IPS-11a (cell line): ENCODE results near the gene DST.
"Not testable (repeated sequence)": the region's sequence is repeated elsewhere in the genome, so short reads cannot be mapped to it uniquely, and the experiment has no call there.

Experiments
- H3K4me3 ChIP-seq: one replicate; pipeline ENCODE4 v1.5.1; 2013; ENCODE audit warnings: low read depth, low read length, control low read depth

DST gene

GRCh38 chr6:56573624-56574023 is 69.1 kb downstream of the DST start:
- H3K4me3 ChIP-seq: no peak overlapping the region

GRCh38 chr6:56572788-56573471 is 69.8 kb downstream of the DST start:
- no peak overlapping the region for H3K4me3 ChIP-seq

- H3K4me3 ChIP-seq: no peak overlapping the region
Observed at GRCh38 chr6:56571605-56572004, 71.1 kb downstream of the DST start.

GRCh38 chr6:56570413-56571359 is 72.0 kb downstream of the DST start:
- H3K4me3 ChIP-seq: no peak overlapping the region

GRCh38 chr6:56567501-56567900 is 75.2 kb downstream of the DST start:
- no peak overlapping the region for H3K4me3 ChIP-seq

- not testable (repeated sequence) for H3K4me3 ChIP-seq
Observed at GRCh38 chr6:56562730-56563129, 80.0 kb downstream of the DST start.

- no peak overlapping the region for H3K4me3 ChIP-seq
Observed at GRCh38 chr6:56556751-56557540, 85.7 kb downstream of the DST start.

GRCh38 chr6:56555438-56555872 is 87.2 kb downstream of the DST start:
- H3K4me3 ChIP-seq: no peak overlapping the region

GRCh38 chr6:56552187-56553130 is 90.2 kb downstream of the DST start:
- no peak overlapping the region for H3K4me3 ChIP-seq

GRCh38 chr6:56551409-56552120 is 91.1 kb downstream of the DST start:
- H3K4me3 ChIP-seq: no peak overlapping the region

- H3K4me3 ChIP-seq: no peak overlapping the region
Observed at GRCh38 chr6:56550301-56550700, 92.4 kb downstream of the DST start.

GRCh38 chr6:56549014-56549413 is 93.7 kb downstream of the DST start:
- H3K4me3 ChIP-seq: no peak overlapping the region

- no peak overlapping the region for H3K4me3 ChIP-seq
Observed at GRCh38 chr6:56547687-56548086, 95.0 kb downstream of the DST start.

GRCh38 chr6:56542364-56543331 is 100.0 kb downstream of the DST start:
- H3K4me3 ChIP-seq: peak overlapping the region; percentile 47

GRCh38 chr6:56541741-56542360 is 100.8 kb downstream of the DST start:
- peak overlapping the region; percentile 47 for H3K4me3 ChIP-seq

GRCh38 chr6:56541030-56541600 is 101.6 kb downstream of the DST start:
- H3K4me3 ChIP-seq: no peak overlapping the region

- H3K4me3 ChIP-seq: no peak overlapping the region
Observed at GRCh38 chr6:56540232-56541029, 102.3 kb downstream of the DST start.
